OCI-LY7 (cell line): Measurements from ENCODE around the gene NTM. TPM values are rescaled to one million over a fixed set of nuclear protein-coding genes. Genes with fewer than 3 reads are reported as not detected.

Experiments
- BruUV-seq: library from RNA; stranded (reverse); fragments of 400-500 nt; replicated peaks from 2 replicates; lab custom pipeline; 2021; lab: Mats Ljungman, UMichigan
- CTCF ChIA-PET: fragments of 300-600 bp; sonication (Branson Sonifier 250); formaldehyde crosslinking; loops from one replicate; lab custom pipeline; 2022; ENCODE audit warnings: antibody characterized with exemption; ENCODE audit not compliant: unreplicated experiment; lab: Charles Lee
- POLR2A ChIA-PET: fragments of 300-600 bp; sonication (Branson Sonifier 250); formaldehyde crosslinking; loops from one replicate; lab custom pipeline; 2022; ENCODE audit warnings: antibody characterized with exemption; lab: Charles Lee
- DNase-seq: peaks from one replicate; pipeline ENCODE4 v3.0.0-alpha.2; 2015; ENCODE audit warnings: low spot score
- H2AFZ ChIP-seq: fragments of 200-600 bp; sonication (generic), shearing (Covaris generic); 2 replicates; pipeline ENCODE4 v1.6.1; 2014; ENCODE audit warnings: mild to moderate bottlenecking, antibody characterized with exemption, low read length, moderate library complexity
- H3K27ac ChIP-seq: fragments of 200-600 bp; sonication (generic); 2 replicates; pipeline ENCODE4 v1.5.1; 2014; ENCODE audit warnings: mixed run types, low read depth, mild to moderate bottlenecking, moderate library complexity, low read length, inconsistent platforms; ENCODE audit not compliant: poor library complexity, severe bottlenecking
- H3K36me3 ChIP-seq: fragments of 200-600 bp; sonication (generic); 2 replicates; pipeline ENCODE4 v1.6.1; 2014; ENCODE audit warnings: mild to moderate bottlenecking, antibody characterized with exemption, low read length, moderate library complexity, mixed read lengths; ENCODE audit not compliant: insufficient read depth
- H3K4me1 ChIP-seq: fragments of 200-600 bp; sonication (generic); 2 replicates; pipeline ENCODE4 v1.5.1; 2014; ENCODE audit warnings: mild to moderate bottlenecking, low read length; ENCODE audit not compliant: insufficient read depth, poor library complexity, severe bottlenecking
- H3K4me2 ChIP-seq: fragments of 200-600 bp; sonication (generic); 2 replicates; pipeline ENCODE4 v1.6.1; 2014; ENCODE audit warnings: mild to moderate bottlenecking, low read length
- H3K4me3 ChIP-seq: fragments of 200-600 bp; sonication (generic); 2 replicates; pipeline ENCODE4 v1.5.1; 2014; ENCODE audit warnings: mild to moderate bottlenecking, low read depth, low read length; ENCODE audit not compliant: poor library complexity, severe bottlenecking
- H3K79me2 ChIP-seq: fragments of 200-600 bp; sonication (generic); 2 replicates; pipeline ENCODE4 v1.6.1; 2016; ENCODE audit warnings: low read depth, mild to moderate bottlenecking, low read length, moderate library complexity, mixed read lengths; ENCODE audit not compliant: insufficient read depth
- H3K9me2 ChIP-seq: fragments of 200-600 bp; sonication (generic); 2 replicates; pipeline ENCODE4 v1.6.1; 2016; ENCODE audit warnings: mild to moderate bottlenecking, low read length, mixed read lengths; ENCODE audit not compliant: insufficient read depth
- H3K9me3 ChIP-seq: fragments of 200-600 bp; sonication (generic); 2 replicates; pipeline ENCODE4 v1.6.1; 2014; ENCODE audit warnings: mild to moderate bottlenecking, mixed run types, low read length, mixed read lengths
- H4K20me1 ChIP-seq: fragments of 200-600 bp; sonication (generic); 2 replicates; pipeline ENCODE4 v1.6.1; 2014; ENCODE audit warnings: mild to moderate bottlenecking, antibody characterized with exemption, low read length, moderate library complexity, mixed read lengths; ENCODE audit not compliant: insufficient read depth
- CTCF ChIP-seq: fragments of 200-600 bp; sonication (generic); conservative IDR thresholded peaks from 2 replicates; pipeline ENCODE4 v1.5.1; 2014; ENCODE audit warnings: mild to moderate bottlenecking, antibody characterized with exemption, low read length, moderate library complexity, mixed read lengths
- EZH2phosphoT487 ChIP-seq: fragments of 200-600 bp; sonication (generic); IDR thresholded peaks from 2 replicates; pipeline ENCODE4 v1.6.1; 2018; ENCODE audit warnings: low read depth, borderline replicate concordance, mild to moderate bottlenecking, mixed run types, antibody characterized with exemption, low read length, moderate library complexity, mixed read lengths
- intact Hi-C: fragments of 100-400 bp; cut with micrococcal nuclease; formaldehyde crosslinking; loops from one replicate; pipeline ENCODE4 v1.10.0; 2022; ENCODE audit not compliant: unreplicated experiment
- total RNA-seq, 2 experiments: library from RNA; depleted of rRNA in 1 of 2; stranded (reverse); fragments of >200 nt in 1 of 2; shearing (Covaris generic) in 1 of 2; gene quantifications; 2 replicates each; pipeline ENCODE4 v1.2.3, GENCODE V29; 2014 to 2022

The NTM gene
- total RNA-seq, 2 experiments from 2014 or later = not detected

DNA sequence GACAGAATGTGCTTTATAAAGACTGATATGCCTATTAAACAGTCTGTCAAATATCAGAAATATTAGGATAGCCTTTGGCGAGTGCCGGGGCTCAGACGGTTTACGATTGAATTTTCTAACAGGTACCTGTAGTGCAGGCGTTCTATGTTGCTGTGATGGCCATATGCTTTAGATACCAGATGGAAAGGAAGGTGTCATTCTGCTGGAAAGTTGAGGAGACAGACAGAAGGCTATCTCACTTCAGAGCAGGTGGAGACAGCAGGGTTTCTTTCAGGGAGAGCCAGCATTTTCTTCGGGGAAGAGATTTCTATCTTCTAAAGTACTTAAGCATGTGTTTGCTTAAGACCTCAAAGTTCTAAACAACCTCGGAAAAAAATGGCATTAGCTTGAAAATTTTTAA lies 415.4 kb downstream of the NTM start:
- no peaks in the 10 kb centered on the region for H3K36me3 ChIP-seq
- no peak for TF ChIP-seq CTCF
- TF ChIP-seq EZH2phosphoT487 = no peak
- ChIA-PET POLR2A (no interaction called here), CTCF (no interaction called here)
- BruUV-seq = no TSS peak
- H3K79me2 ChIP-seq = no peaks in the 10 kb centered on the region
- no peak overlapping the region for H3K27ac ChIP-seq
- intact Hi-C loops = no loop called here
- H3K4me1 ChIP-seq = no peaks in the 10 kb centered on the region
- no peak overlapping the region for H3K4me3 ChIP-seq
- no peaks in the 10 kb centered on the region for H3K9me3 ChIP-seq
- H2AFZ ChIP-seq = no peak overlapping the region
- no peaks in the 10 kb centered on the region for H4K20me1 ChIP-seq
- no peak overlapping the region for H3K4me2 ChIP-seq
- H3K9me2 ChIP-seq = no peaks in the 10 kb centered on the region
- no peak for DNase-seq

DNA sequence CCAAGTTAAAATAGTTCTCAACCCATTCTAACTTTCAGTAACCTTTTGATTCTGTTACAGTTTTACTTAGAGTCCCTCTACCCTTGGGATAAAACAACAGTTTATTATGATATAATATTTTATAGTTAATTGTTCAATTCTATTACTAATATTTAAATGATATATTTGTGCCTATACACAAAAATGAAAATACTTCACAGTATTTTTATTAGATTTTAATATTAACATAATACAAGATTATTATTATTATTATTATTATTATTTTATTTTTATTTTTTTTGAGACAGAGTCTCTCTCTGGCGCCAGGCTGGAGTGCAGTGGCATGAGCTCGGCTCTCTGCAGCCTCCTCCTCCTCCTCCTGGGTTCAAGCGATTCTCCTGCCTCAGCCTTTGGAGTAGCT lies 416.7 kb downstream of the NTM start:
- Histone ChIP-seq H3K79me2 (no peaks in the 10 kb centered on the region), H3K4me2 (no peak overlapping the region), H3K9me2 (no peaks in the 10 kb centered on the region), H3K9me3 (no peaks in the 10 kb centered on the region), H4K20me1 (no peaks in the 10 kb centered on the region), H3K4me3 (no peak overlapping the region), H2AFZ (no peak overlapping the region), H3K4me1 (no peaks in the 10 kb centered on the region), H3K27ac (no peak overlapping the region), H3K36me3 (no peaks in the 10 kb centered on the region)
- no TSS peak for BruUV-seq
- CTCF ChIA-PET = no interaction called here
- intact Hi-C loops = no loop called here
- DNase-seq = no peak
- POLR2A ChIA-PET = no interaction called here
- no peak for TF ChIP-seq CTCF
- no peak for TF ChIP-seq EZH2phosphoT487

- Histone ChIP-seq H3K79me2 (no peaks in the 10 kb centered on the region), H3K4me2 (no peak overlapping the region), H2AFZ (no peak overlapping the region), H3K9me2 (no peaks in the 10 kb centered on the region), H4K20me1 (no peaks in the 10 kb centered on the region), H3K36me3 (no peaks in the 10 kb centered on the region), H3K4me1 (no peaks in the 10 kb centered on the region), H3K9me3 (no peaks in the 10 kb centered on the region), H3K27ac (no peak overlapping the region), H3K4me3 (no peak overlapping the region)
- intact Hi-C loops = no loop called here
- TF ChIP-seq EZH2phosphoT487 = no peak
- no peak for TF ChIP-seq CTCF
- POLR2A ChIA-PET = no interaction called here
- CTCF ChIA-PET = no interaction called here
- no TSS peak for BruUV-seq
- no peak for DNase-seq
Observed at GRCh38 chr11:131790586-131790985, 420.2 kb downstream of the NTM start.
